T-helper 2 cell treated with Interferon-gamma antibody and Interleukin-4, amounts not matched to agents 100 ng/mL and 5 ng/mL, for 36 hours (primary cell): ENCODE data around the gene SRSF4. TPM values are rescaled to one million over a fixed set of nuclear protein-coding genes. Genes with fewer than 3 reads are reported as not detected.
"Not testable (repeated sequence)": the region's sequence is repeated elsewhere in the genome, so short reads cannot be mapped to it uniquely, and the experiment has no call there.

Source experiments
- intact Hi-C: fragments of 100-400 bp; cut with micrococcal nuclease; formaldehyde crosslinking; loops from one replicate; pipeline ENCODE4 v1.15.1; 2023
- total RNA-seq: library from RNA; stranded (reverse); gene quantifications from 2 replicates; pipeline ENCODE4 v1.2.3, GENCODE V29; 2022

The SRSF4 gene
- total RNA-seq, 1 donor from 2014 or later, result 125 TPM

- intact Hi-C loops, result no loop called here
These were observed 15.3 kb downstream of the SRSF4 start for GRCh38 chr1:29166291-29166878.

DNA sequence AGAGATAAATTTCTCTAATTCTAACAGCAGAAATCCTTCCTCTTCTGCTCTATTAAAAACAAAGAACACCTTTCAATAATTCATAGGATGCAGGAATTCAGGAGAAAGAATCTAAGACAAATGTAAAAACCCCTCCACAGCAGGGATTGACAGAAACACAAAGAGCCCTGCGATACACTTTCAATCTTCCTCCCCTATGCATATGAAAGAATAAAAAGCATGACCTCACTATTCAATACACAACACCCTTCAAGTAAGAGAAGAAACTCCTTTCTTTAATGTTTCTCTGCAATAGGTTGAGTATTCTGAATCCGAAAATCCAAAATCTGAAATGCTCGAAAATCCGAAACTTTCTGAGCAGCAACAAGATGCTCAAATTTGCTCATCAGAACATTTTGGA, 17.1 kb downstream of the SRSF4 start:
- intact Hi-C loops, result no loop called here

DNA sequence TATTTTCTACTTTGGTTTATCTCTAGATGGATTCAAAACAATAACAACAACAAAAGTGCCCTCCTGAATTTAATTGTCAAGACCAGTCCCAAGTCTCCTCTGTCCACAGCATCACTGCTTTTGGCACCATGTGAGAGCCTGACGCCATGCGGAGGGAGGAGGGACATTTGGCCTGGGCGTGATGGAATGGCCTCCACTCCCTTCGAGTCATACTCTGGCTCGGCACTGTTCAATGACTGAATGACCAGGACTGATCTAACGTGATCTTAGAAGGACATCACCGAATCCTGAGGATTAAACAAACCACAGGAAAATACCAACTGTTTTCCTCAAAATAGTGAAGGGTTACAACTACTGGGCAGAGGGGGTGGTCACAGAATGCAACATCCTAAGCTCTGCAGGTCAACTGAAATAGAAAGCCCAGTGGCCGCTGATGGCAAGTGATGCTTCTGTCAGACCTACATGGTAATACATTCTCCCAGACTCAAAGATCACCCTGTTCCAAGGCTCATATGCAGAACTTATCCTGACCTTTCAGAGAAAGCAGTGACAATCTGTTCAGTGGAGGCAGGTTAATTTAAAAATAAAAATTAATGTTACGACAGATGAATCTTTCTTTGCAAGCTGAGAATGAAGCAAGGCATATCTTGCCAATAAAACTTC, 19.1 kb downstream of the SRSF4 start:
- intact Hi-C loops, result no loop called here

DNA sequence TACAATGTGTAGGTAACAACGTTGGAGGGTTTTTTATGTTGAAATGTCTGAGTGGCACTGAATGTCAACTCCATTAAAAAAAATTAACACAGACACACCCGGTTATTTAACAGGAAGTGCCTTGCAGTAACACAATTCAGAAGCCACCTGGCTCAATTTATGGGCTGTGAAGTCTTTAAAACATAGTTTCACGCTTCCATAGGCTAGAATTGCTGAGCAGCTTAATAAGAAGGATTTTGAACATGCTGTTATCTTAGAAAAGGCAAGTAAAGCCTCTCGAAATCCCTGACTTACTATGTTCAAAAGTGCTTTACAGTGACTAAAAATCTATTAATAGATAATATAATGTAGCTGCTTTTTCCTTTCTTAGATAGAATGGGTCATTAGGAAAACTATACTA, 19.7 kb downstream of the SRSF4 start:
- intact Hi-C loops, result no loop called here

DNA sequence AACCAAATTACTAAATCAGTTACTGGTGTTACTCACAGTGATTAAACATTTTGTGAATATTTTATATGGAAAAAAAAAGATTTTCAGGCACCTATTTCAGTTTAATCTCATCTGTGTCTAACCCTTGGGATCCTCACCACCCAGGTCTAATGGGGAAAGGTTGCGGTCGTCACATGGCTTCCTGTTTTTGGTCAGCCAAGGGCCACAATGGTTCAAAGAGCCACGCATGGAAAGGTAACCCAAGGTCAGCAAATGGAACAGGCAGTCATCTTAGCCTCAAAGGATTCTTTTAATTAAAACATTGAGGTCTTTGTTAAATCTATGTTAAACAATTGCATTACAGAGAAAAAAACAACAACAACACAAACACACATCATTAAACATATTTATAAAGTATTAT, 21.9 kb downstream of the SRSF4 start:
- intact Hi-C loops, result no loop called here

GRCh38 chr1:29157269-29157601, 24.5 kb downstream of the SRSF4 start:
- intact Hi-C loops, result no loop called here

DNA sequence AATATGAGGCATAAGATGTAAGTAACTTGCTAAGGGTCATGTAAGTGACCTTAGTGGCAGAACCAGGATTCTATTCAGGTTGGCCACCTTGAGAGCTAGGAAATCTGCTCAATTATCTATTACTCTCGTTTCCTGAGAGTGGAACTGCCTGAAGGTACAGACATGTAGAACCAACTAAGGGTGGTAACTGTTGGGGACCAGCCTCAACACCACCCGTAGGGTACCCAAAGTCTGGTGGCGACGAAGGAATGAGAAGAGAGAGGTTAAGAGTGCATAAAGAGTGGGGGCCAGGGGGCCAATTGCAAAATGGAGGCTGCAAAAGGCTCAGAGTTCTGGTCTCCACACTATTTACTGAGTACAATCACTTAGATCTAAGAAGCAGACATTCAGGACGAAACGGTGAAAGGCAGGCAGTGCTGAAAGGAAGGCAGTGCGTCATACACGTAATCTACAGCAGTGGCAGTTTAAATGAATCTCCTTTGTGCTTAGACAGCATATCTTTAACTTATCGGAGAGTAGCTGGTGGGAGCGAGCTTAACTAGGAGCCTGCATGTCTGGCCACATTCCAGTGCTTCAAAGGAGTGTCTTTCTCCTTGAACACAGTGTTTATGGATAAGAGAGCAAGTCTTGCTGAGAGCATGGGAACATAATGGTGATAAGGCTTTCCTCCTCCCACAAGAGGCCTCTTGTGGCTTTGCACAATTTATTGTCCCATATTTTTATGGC, 25.0 kb downstream of the SRSF4 start:
- intact Hi-C loops, result no loop called here

- intact Hi-C loops, result no loop called here
These were observed 29.5 kb downstream of the SRSF4 start for GRCh38 chr1:29152046-29152805.

- intact Hi-C loops, result not testable (repeated sequence)
These were observed 31.4 kb downstream of the SRSF4 start for GRCh38 chr1:29150346-29150745.

GRCh38 chr1:29148656-29149491, 32.8 kb downstream of the SRSF4 start:
- intact Hi-C loops, result no loop called here

DNA sequence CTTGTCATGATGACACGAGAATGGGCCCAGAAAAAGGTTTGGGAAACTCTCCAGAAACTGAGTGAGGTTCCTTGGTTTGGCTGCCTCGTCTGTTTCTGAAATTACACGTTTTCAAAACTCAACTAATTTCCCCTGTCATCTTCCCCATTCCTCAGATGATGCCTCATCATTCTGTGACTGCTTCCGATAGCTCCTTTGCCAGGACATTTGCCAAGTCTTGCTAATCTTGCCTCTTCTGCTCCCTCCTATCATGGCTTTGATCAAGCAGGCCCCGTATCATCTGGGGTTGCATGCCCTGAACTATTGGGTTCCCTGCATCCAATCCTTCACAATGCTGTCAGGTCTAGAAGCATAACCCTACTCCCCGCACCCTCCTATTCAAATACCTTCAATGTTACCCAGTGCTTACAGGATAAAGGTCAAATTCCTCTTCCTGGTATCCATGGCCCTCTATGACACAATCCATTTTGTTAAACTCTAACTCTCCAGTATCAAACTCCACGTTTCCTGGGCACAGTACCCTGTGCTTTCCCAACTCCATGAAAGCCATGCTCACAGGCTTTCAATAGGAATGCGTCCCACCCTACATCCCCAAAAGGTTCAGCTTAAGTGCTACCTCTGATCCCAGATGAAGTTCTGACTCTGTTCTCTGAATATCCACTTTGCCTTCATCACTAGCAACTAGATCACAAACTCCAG, 35.8 kb downstream of the SRSF4 start:
- intact Hi-C loops, result no loop called here

GRCh38 chr1:29144178-29144577, 37.5 kb downstream of the SRSF4 start:
- intact Hi-C loops, result no loop called here

- intact Hi-C loops, result no loop called here
These were observed 39.0 kb downstream of the SRSF4 start for GRCh38 chr1:29142714-29143113.

DNA sequence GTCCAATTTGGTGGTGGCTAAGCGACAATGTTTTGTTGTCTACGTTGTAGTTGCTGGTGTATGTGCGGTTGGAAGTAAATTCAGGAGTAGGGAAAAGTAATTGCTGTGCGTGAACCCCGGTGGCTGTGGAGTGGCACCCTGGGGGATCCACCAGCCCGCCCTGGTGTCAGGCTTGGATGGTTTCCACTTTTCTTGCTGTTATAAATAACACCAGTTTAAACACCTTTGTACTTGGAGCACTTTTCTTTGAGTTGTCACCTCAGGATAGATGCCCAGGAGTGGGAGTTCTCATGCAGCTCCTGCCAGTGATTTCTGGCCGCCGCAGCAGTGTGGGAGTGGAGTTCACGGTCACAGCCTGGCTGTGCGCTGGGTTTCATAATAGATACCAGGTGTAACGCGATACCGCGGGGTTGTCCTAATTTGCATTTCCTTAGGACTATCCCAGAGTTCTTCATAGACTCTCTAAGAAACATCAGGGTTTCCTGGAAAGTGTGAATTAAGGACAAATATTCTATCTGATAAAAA, 45.2 kb downstream of the SRSF4 start:
- intact Hi-C loops, result no loop called here

DNA sequence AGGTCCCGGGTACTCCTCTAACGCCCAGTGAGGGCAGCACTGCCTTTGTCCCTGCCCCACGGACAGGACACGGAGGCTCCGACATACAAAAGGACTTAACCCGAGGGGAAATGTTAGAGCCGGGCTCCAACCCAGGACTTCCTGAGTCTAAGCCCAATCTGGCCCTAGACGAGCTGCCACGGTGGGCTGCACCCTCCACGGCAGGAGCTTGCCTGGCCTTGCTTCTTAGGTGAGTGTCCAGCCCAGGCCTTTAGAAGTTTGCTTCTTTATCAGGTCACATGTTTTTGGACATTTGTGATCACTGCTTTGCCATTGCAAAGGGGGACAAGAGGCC, 47.0 kb downstream of the SRSF4 start:
- intact Hi-C loops, result no loop called here

DNA sequence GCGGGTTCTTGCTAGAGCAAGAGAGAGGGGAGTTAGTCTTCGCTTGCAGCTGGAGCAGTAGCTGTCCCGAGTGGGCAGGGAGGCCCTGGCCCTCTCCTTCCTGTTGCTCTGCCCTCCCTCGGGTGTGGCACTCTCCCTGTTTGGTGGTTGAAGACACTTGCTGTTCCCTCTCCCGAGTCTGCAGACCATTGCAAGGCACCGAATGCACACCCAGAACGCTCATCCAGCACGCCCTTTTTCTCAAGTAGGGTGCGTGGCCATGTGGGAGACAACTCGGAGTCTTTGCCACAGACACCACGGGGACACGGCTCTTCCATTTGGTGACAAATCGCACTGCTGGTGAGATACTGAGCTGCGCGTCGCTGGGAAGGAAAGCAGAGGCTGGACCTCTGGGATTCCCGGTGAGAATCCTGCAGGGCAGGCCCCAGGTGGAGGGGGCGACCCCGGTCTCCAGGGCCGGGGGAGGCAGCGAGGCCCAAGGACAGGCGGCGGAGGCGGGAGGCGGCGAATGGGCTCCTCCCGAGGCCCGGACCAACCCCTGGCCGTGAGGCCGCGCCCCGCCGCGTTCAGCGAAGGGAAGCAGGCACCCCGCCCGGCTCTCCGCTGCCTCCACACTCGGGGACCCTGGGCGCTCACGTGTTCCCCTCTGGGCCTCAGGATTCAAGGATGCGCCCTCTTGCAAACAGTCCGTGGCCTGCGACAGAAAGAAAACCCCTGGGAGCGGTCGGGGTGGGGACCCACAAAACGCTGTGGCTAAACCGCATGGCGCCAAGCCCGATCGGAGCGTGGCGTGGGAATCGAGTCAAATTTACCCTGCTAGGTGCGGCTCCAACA, 47.6 kb downstream of the SRSF4 start:
- intact Hi-C loops, result no loop called here

DNA sequence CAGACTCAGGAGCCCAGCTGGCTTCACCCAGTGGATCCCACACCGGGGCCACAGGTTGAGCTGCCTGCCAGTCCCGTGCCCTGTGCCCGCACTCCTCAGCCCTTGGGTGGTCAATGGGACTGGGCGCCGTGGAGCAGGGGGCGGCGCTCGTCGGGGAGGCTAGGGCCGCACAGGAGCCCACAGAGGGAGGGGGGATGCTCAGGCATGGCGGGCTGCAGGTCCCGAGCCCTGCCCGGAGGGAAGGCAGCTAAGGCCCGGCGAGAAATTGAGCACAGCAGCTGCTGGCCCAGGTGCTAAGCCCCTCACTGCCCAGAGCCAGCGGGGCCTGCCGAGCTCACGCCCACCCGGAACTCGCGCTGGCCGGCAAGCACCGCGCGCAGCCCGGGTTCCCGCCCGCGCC, 50.6 kb downstream of the SRSF4 start:
- intact Hi-C loops, result not testable (repeated sequence)

DNA sequence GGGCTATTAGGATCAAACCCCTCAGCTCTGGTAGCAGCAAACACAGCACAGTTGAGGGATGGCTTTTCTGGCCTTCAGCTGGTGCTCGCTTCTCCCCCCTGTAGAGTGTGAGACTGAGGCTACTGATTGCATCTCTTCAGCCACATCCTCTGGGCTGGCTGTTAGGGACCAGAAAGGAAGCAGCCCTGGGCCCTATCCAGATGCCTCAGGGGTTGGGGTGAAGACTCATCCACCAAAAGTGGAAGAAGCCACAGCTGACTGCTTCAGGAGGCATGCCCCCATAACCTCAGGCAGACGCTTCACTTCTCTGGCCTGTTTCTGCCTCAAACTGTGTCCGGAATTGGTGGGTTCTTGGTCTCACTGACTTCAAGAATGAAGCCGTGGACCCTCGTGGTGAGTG, 51.8 kb downstream of the SRSF4 start:
- intact Hi-C loops, result no loop called here

DNA sequence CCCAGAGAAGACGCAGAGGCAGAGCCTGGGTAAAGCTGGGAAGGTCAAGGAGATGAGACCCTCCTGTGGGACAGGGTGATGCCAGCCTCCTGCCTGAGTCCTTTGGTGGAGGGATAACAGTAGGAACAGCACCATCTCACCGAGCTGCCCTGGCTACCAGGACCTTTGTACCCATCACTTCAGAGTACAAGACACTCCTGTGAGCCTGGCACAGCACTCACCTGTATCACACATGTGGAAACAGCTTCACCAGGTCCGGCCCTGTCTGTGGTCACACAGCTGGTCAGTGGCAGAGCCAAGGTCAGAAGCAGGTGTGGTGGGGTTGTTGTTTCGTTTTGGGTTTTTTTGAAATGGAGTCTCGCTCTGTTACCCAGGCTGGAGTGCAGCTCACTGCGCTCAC, 53.0 kb downstream of the SRSF4 start:
- intact Hi-C loops, result no loop called here

- intact Hi-C loops, result no loop called here
These were observed 55.5 kb downstream of the SRSF4 start for GRCh38 chr1:29126198-29126597.
